ENCODE data around the gene GSTM5. TPM values are rescaled to one million over a fixed set of nuclear protein-coding genes. Genes with fewer than 3 reads are reported as not detected.

GSTM5 gene
- total RNA-seq, 1 experiment from 2014 or later: not detected

- no peak overlapping the region for H3K4me3 Mint-ChIP-seq (ENCODE audit: unreplicated experiment)
- H3K4me1 Mint-ChIP-seq (ENCODE audit: insufficient read depth, unreplicated experiment): no peaks in the 10 kb centered on the region
- ChIA-PET POLR2A (interaction anchor here (1.3 kb wide), 1 partner anchor 109 kb away, joined by 3 read pairs; no protein-coding TSS in a partner anchor), CTCF (interaction anchor here (1.0 kb wide), 1 partner anchor 124 kb away, joined by 5 read pairs; no protein-coding TSS in a partner anchor)
- BruUV-seq (replicated peaks): no TSS peak
- no peaks in the 10 kb centered on the region for H3K27me3 Mint-ChIP-seq (ENCODE audit: insufficient read depth, unreplicated experiment)
- intact Hi-C loops (cut with micrococcal nuclease): no loop called here
- H3K27ac Mint-ChIP-seq (ENCODE audit: low read depth, unreplicated experiment): no peak overlapping the region
- TF ChIP-seq, protein P1, sequence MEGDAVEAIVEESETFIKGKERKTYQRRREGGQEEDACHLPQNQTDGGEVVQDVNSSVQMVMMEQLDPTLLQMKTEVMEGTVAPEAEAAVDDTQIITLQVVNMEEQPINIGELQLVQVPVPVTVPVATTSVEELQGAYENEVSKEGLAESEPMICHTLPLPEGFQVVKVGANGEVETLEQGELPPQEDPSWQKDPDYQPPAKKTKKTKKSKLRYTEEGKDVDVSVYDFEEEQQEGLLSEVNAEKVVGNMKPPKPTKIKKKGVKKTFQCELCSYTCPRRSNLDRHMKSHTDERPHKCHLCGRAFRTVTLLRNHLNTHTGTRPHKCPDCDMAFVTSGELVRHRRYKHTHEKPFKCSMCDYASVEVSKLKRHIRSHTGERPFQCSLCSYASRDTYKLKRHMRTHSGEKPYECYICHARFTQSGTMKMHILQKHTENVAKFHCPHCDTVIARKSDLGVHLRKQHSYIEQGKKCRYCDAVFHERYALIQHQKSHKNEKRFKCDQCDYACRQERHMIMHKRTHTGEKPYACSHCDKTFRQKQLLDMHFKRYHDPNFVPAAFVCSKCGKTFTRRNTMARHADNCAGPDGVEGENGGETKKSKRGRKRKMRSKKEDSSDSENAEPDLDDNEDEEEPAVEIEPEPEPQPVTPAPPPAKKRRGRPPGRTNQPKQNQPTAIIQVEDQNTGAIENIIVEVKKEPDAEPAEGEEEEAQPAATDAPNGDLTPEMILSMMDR (IDR thresholded peaks at IDR 0.05; ENCODE audit: unreplicated experiment): no peak
- no peaks in the 10 kb centered on the region for H3K9me3 Mint-ChIP-seq (ENCODE audit: unreplicated experiment)
- H3K36me3 Mint-ChIP-seq (ENCODE audit: insufficient read depth, unreplicated experiment): no peaks in the 10 kb centered on the region
- DNase-seq (ENCODE audit: unreplicated experiment): no peak
Observed at GRCh38 chr1:109760581-109761226, 48.7 kb downstream of the GSTM5 start.

GRCh38 chr1:109761227-109762038 is 49.4 kb downstream of the GSTM5 start:
- H3K4me3 Mint-ChIP-seq (ENCODE audit: unreplicated experiment): no peak overlapping the region
- POLR2A ChIA-PET: no interaction called here
- H3K36me3 Mint-ChIP-seq (ENCODE audit: insufficient read depth, unreplicated experiment): no peaks in the 10 kb centered on the region
- H3K9me3 Mint-ChIP-seq (ENCODE audit: unreplicated experiment): no peaks in the 10 kb centered on the region
- no peak overlapping the region for H3K27ac Mint-ChIP-seq (ENCODE audit: low read depth, unreplicated experiment)
- no peak for DNase-seq (ENCODE audit: unreplicated experiment)
- H3K4me1 Mint-ChIP-seq (ENCODE audit: insufficient read depth, unreplicated experiment): no peaks in the 10 kb centered on the region
- TF ChIP-seq, protein P1 (IDR thresholded peaks at IDR 0.05; ENCODE audit: unreplicated experiment): no peak
- H3K27me3 Mint-ChIP-seq (ENCODE audit: insufficient read depth, unreplicated experiment): no peaks in the 10 kb centered on the region
- CTCF ChIA-PET: interaction anchor here (0.7 to 1.5 kb wide), 3 partner anchors 16 to 124 kb away, joined by 3 to 8 read pairs (median 5); no protein-coding TSS in a partner anchor
- intact Hi-C loops (cut with micrococcal nuclease): no loop called here
- no TSS peak for BruUV-seq (replicated peaks)

DNA sequence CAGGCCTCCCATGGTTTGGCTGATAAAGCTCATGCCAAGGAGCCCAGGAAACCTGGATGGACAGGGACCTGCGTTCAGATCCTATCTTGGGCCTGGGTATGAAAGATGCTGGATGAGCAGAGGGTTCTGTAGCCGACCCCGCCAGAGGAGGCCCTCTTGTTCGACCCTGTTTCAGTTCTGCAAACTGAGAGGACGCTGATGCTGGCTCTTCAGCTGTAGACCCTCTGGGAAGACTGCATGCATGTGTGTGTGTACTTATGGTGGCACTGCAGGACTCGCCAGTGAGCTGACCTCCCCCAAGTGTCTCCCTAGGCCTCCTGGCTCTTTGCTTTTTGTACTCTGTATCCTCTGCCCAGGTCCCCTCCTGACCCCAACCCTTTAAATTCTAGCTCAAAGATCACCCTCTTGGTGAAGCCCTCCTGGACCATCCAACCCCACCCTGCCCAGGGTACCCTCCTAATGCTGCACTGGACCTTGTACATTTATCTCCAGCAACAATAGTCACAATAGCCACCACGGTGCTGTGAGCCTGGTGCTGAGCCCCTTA is 50.1 kb downstream of the GSTM5 start:
- TF ChIP-seq, protein P1 (IDR thresholded peaks at IDR 0.05; ENCODE audit: unreplicated experiment): no peak
- DNase-seq (ENCODE audit: unreplicated experiment): no peak
- BruUV-seq (replicated peaks): no TSS peak
- Mint-ChIP-seq H3K36me3 (ENCODE audit: insufficient read depth, unreplicated experiment) (no peaks in the 10 kb centered on the region), H3K27ac (ENCODE audit: low read depth, unreplicated experiment) (no peak overlapping the region), H3K9me3 (ENCODE audit: unreplicated experiment) (no peaks in the 10 kb centered on the region), H3K4me3 (ENCODE audit: unreplicated experiment) (no peak overlapping the region), H3K4me1 (ENCODE audit: insufficient read depth, unreplicated experiment) (no peaks in the 10 kb centered on the region), H3K27me3 (ENCODE audit: insufficient read depth, unreplicated experiment) (no peaks in the 10 kb centered on the region)
- ChIA-PET CTCF (interaction anchor here (0.7 to 1.5 kb wide), 4 partner anchors 15 to 222 kb away, joined by 3 to 8 read pairs (median 6); no protein-coding TSS in a partner anchor), POLR2A (no interaction called here)
- intact Hi-C loops (cut with micrococcal nuclease): no loop called here
